Trophoblast cell (in vitro differentiated cells and primary cell): ENCODE measurements around the gene FCRL6.

Experiments used
- DNase-seq, 2 donors: peaks; one replicate each; pipeline ENCODE4 v3.0.0-alpha.2; 2016
- H2AFZ ChIP-seq: 2 replicates; pipeline ENCODE4 v1.6.1; 2013; ENCODE audit warnings: low read length, moderate library complexity, mild to moderate bottlenecking; ENCODE audit not compliant: insufficient read depth, poor library complexity
- H2AK5ac ChIP-seq: 2 replicates; pipeline ENCODE4 v1.6.1; 2013; ENCODE audit warnings: mild to moderate bottlenecking, low read length
- H2BK120ac ChIP-seq: 2 replicates; pipeline ENCODE4 v1.6.1; 2013; ENCODE audit warnings: low read length, mild to moderate bottlenecking, moderate library complexity; ENCODE audit not compliant: insufficient read depth, poor library complexity
- H2BK12ac ChIP-seq: 2 replicates; pipeline ENCODE4 v1.6.1; 2013; ENCODE audit warnings: mild to moderate bottlenecking, low read length, moderate library complexity
- H2BK5ac ChIP-seq: 2 replicates; pipeline ENCODE4 v1.6.1; 2013; ENCODE audit warnings: low read length, low read depth, moderate library complexity, mild to moderate bottlenecking; ENCODE audit not compliant: poor library complexity
- H3K14ac ChIP-seq: 2 replicates; pipeline ENCODE4 v1.6.1; 2013; ENCODE audit warnings: mild to moderate bottlenecking, low read length
- H3K18ac ChIP-seq: 2 replicates; pipeline ENCODE4 v1.6.1; 2013; ENCODE audit warnings: mild to moderate bottlenecking, low read length
- H3K23ac ChIP-seq: 2 replicates; pipeline ENCODE4 v1.6.1; 2013; ENCODE audit warnings: low read length
- H3K27ac ChIP-seq: 2 replicates; pipeline ENCODE4 v1.5.1; 2013; ENCODE audit warnings: low read depth, mild to moderate bottlenecking, inconsistent platforms, low read length, moderate library complexity
- H3K27me3 ChIP-seq: 2 replicates; pipeline ENCODE4 v1.6.1; 2013; ENCODE audit warnings: inconsistent platforms, mild to moderate bottlenecking, low read length, moderate library complexity; ENCODE audit not compliant: insufficient read depth
- H3K36me3 ChIP-seq, 2 experiments: 1 replicate in 1 of 2; 2 replicates in 1 of 2; pipeline ENCODE4 v1.6.1; 2013; ENCODE audit warnings: low read length in 2 of 2, mild to moderate bottlenecking in 2 of 2, moderate library complexity in 1 of 2; ENCODE audit not compliant: insufficient read depth in 2 of 2, control insufficient read depth in 1 of 2
- H3K4ac ChIP-seq: 2 replicates; pipeline ENCODE4 v1.6.1; 2013; ENCODE audit warnings: low read depth, mild to moderate bottlenecking, low read length, moderate library complexity
- H3K4me1 ChIP-seq, 2 experiments: 1 replicate in 1 of 2; 2 replicates in 1 of 2; pipeline ENCODE4 v1.6.1; 2013; ENCODE audit warnings: low read length in 2 of 2, mild to moderate bottlenecking in 2 of 2, moderate library complexity in 1 of 2; ENCODE audit not compliant: insufficient read depth in 2 of 2, control insufficient read depth in 1 of 2
- H3K4me2 ChIP-seq: 2 replicates; pipeline ENCODE4 v1.6.1; 2013; ENCODE audit warnings: inconsistent platforms, mild to moderate bottlenecking, low read length, moderate library complexity
- H3K4me3 ChIP-seq: 2 replicates; pipeline ENCODE4 v1.5.1; 2013; ENCODE audit warnings: mild to moderate bottlenecking, low read depth, low read length, inconsistent platforms
- H3K79me1 ChIP-seq: one replicate; pipeline ENCODE4 v1.6.1; 2013; ENCODE audit warnings: low read length
- H3K79me2 ChIP-seq: 2 replicates; pipeline ENCODE4 v1.6.1; 2013; ENCODE audit warnings: low read length, mild to moderate bottlenecking; ENCODE audit not compliant: control insufficient read depth, insufficient read depth, poor library complexity
- H3K9ac ChIP-seq: 2 replicates; pipeline ENCODE4 v1.6.1; 2013; ENCODE audit warnings: mild to moderate bottlenecking, low read length
- H3K9me3 ChIP-seq: 2 replicates; pipeline ENCODE4 v1.6.1; 2013; ENCODE audit warnings: low read depth, mild to moderate bottlenecking, control low read depth, inconsistent platforms, low read length; ENCODE audit not compliant: insufficient read depth
- H4K12ac ChIP-seq: 2 replicates; pipeline ENCODE4 v1.6.1; 2013; ENCODE audit warnings: low read depth, mild to moderate bottlenecking, low read length, moderate library complexity
- H4K8ac ChIP-seq: 2 replicates; pipeline ENCODE4 v1.6.1; 2013; ENCODE audit warnings: low read depth, mild to moderate bottlenecking, low read length, moderate library complexity
- H4K91ac ChIP-seq: one replicate; pipeline ENCODE4 v1.6.1; 2013; ENCODE audit warnings: low read depth, mild to moderate bottlenecking, low read length, moderate library complexity
- WGBS: extraction: QIAGEN DNeasy Blood & Tissue Kit; methylation state at CpG from one replicate; pipeline ENCODE4 v1.1.7; 2013; ENCODE audit warnings: missing lambda C conversion rate; ENCODE audit not compliant: insufficient read length, insufficient coverage; ENCODE audit errors: extremely low coverage; 5-methylcytosine and 5-hydroxymethylcytosine counted together

Gene FCRL6

DNA sequence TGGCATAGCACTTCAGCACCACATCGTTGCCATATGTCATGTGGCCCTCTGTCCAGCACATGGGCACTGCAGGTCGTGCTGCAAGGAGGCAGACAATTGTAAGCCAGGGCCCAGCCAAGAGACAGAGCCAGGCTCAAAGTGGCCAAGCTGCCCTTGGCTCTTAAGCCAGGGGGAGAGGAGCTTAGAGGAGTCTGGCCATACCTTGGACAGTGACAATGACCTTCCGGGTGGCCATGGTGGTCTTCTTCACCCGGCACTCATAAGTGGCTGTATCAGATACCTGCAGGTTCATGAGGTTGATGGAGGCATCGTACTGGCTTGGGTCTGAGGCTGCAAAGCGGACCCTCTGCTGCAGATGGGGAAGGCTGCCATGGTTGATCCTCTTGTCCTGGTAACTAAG, 55.7 kb downstream of the FCRL6 start:
- no peak overlapping the region for H2BK5ac ChIP-seq
- no peak for DNase-seq
- H3K36me3 ChIP-seq = no peaks in the 10 kb centered on the region
- H3K9ac ChIP-seq = no peak overlapping the region
- H3K27ac ChIP-seq = no peak overlapping the region
- H2AFZ ChIP-seq = no peak overlapping the region
- peaks cover 8 to 9% of the 10 kb centered on the region in 2 experiments for H3K4me1 ChIP-seq
- no peak overlapping the region for H4K12ac ChIP-seq
- no peak overlapping the region for H3K18ac ChIP-seq
- H3K4me2 ChIP-seq = no peak overlapping the region
- no peak overlapping the region for H3K23ac ChIP-seq
- H3K4me3 ChIP-seq = no peak overlapping the region
- no peak overlapping the region for H4K91ac ChIP-seq
- H3K79me1 ChIP-seq = no peaks in the 10 kb centered on the region
- H3K79me2 ChIP-seq = no peaks in the 10 kb centered on the region
- H3K14ac ChIP-seq = no peak overlapping the region
- H3K27me3 ChIP-seq = peaks cover 20% of the 10 kb centered on the region
- peaks cover 5% of the 10 kb centered on the region for H3K9me3 ChIP-seq
- no peak overlapping the region for H3K4ac ChIP-seq
- no peak overlapping the region for H2BK12ac ChIP-seq
- no CpG with 5 or more reads among the region's 6 CpGs for WGBS
- no peak overlapping the region for H2BK120ac ChIP-seq
- no peak overlapping the region for H4K8ac ChIP-seq
- H2AK5ac ChIP-seq = no peak overlapping the region

DNA sequence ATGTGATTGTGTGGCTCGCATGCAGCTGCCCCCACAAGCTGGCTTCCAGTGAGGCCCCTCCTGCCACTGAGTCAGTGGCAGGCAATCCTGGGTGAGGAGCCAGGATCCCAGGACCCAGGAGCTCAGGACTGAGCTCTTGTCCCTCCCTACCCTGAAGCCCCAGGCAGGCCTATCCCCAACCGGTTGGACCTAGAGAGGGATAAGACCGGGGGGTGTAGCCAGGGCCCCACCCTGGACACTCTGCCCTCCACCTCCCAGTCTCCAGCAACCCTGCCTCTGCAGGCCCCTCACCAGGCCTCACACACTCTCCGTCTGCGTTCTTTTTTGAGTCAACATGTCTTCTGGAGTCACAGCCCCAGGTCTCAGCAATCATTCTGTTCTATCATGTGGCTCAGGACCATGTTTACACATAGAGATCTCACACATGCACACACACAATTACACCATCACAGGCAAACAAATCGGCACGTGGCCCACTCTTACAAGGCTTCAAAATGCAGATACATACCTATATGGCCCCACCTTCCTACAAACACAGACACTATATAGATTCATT, 57.7 kb downstream of the FCRL6 start:
- H4K12ac ChIP-seq = no peak overlapping the region
- H3K9ac ChIP-seq = no peak overlapping the region
- H4K91ac ChIP-seq = no peak overlapping the region
- no peak overlapping the region for H2BK12ac ChIP-seq
- H3K79me1 ChIP-seq = no peaks in the 10 kb centered on the region
- no peak overlapping the region for H3K23ac ChIP-seq
- no peak overlapping the region for H2BK5ac ChIP-seq
- no peak overlapping the region for H3K4me2 ChIP-seq
- H3K14ac ChIP-seq = no peak overlapping the region
- H3K27ac ChIP-seq = no peak overlapping the region
- H3K9me3 ChIP-seq = peaks cover 5% of the 10 kb centered on the region
- no peaks in the 10 kb centered on the region for H3K36me3 ChIP-seq
- no peak overlapping the region for H2AFZ ChIP-seq
- no peak overlapping the region for H2AK5ac ChIP-seq
- no peak overlapping the region for H3K4ac ChIP-seq
- H2BK120ac ChIP-seq = no peak overlapping the region
- no peaks in the 10 kb centered on the region for H3K79me2 ChIP-seq
- H3K27me3 ChIP-seq = peaks cover 12% of the 10 kb centered on the region
- peaks cover 2% of the 10 kb centered on the region in 2 experiments for H3K4me1 ChIP-seq
- H3K18ac ChIP-seq = no peak overlapping the region
- whole genome bisulfite sequencing = no CpG with 5 or more reads among the region's 7 CpGs
- H4K8ac ChIP-seq = no peak overlapping the region
- no peak overlapping the region for H3K4me3 ChIP-seq
- no peak for DNase-seq

DNA sequence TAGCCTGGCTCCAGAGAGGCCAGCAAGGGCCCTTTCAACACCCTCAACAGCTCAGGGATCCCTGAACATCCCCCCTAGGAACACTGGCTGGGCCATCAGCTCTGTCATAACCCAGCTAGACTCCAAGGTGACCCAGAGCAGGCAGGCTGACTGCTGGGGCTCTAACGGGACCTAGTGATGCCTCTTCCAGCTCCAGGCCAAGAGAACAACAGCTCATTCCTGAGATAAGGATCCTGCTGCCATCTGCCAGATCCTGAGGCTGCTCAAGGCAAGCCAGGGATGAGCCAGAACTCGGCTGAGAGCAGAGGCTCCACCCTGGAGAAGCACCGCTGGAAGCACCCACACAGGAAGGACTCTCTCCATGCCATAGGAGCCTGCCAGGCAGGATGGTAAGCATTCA, 58.3 kb downstream of the FCRL6 start:
- Histone ChIP-seq H3K9me3 (peaks cover 5% of the 10 kb centered on the region), H3K18ac (no peak overlapping the region), H4K12ac (no peak overlapping the region), H3K4me1 (no peaks in the 10 kb centered on the region), H3K36me3 (no peaks in the 10 kb centered on the region), H2AFZ (no peak overlapping the region), H2BK5ac (no peak overlapping the region), H2BK12ac (no peak overlapping the region), H3K79me1 (no peaks in the 10 kb centered on the region), H3K27me3 (peaks cover 6% of the 10 kb centered on the region), H3K14ac (no peak overlapping the region), H3K4me3 (no peak overlapping the region), H3K79me2 (no peaks in the 10 kb centered on the region), H3K27ac (no peak overlapping the region), H4K8ac (no peak overlapping the region), H2AK5ac (no peak overlapping the region), H3K9ac (no peak overlapping the region), H3K4me2 (no peak overlapping the region), H2BK120ac (no peak overlapping the region), H4K91ac (no peak overlapping the region), H3K4ac (no peak overlapping the region), H3K23ac (no peak overlapping the region)
- no peak for DNase-seq
- no CpG with 5 or more reads among the region's 3 CpGs for WGBS

DNA sequence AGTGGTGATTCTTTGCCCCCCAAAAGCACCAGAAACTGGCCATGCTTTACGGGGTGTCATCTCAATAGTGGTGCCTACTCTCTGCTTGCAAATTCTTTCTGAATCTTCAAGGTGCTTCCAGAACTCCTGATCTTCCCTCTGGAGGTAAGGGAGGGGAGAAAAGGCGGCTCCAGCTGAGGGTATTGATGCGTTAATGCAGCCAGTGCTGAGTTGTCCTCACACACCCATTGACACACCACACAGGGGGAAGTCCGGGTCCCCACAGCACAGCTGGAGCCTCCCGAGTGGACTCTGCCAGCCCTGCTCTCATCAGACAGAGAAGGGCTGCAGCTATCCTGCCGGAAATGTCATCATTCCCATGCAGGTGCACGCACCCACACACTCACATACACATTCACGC, 59.1 kb downstream of the FCRL6 start:
- Histone ChIP-seq H3K9ac (no peak overlapping the region), H4K91ac (no peak overlapping the region), H3K27ac (no peak overlapping the region), H3K23ac (no peak overlapping the region), H4K12ac (no peak overlapping the region), H3K4me2 (no peak overlapping the region), H3K4ac (no peak overlapping the region), H4K8ac (no peak overlapping the region), H3K79me1 (no peaks in the 10 kb centered on the region), H3K14ac (no peak overlapping the region), H3K18ac (no peak overlapping the region), H2AFZ (no peak overlapping the region), H3K27me3 (no peaks in the 10 kb centered on the region), H3K79me2 (no peaks in the 10 kb centered on the region), H2BK5ac (no peak overlapping the region), H2BK120ac (no peak overlapping the region), H2BK12ac (no peak overlapping the region), H2AK5ac (no peak overlapping the region), H3K9me3 (peaks cover 2% of the 10 kb centered on the region), H3K4me3 (no peak overlapping the region), H3K4me1 (no peaks in the 10 kb centered on the region), H3K36me3 (no peaks in the 10 kb centered on the region)
- no CpG with 5 or more reads among the region's 8 CpGs for WGBS
- no peak for DNase-seq
